Lower leg skin (tissue), 3 donors: Measurements from ENCODE around the gene ZSWIM1.

ENCODE experiments used
- CTCF ChIP-seq, 3 donors: fragments of 450-650 bp; IDR thresholded peaks; one replicate each; pipeline ENCODE4 v1.5.1; 2016; ENCODE audit warnings: antibody characterized with exemption in 3 of 3, mild to moderate bottlenecking in 3 of 3, moderate library complexity in 2 of 3
- POLR2A ChIP-seq, 2 donors: fragments of 450-650 bp; IDR thresholded peaks; one replicate each; pipeline ENCODE4 v1.6.1; 2016 to 2017; ENCODE audit warnings: antibody characterized with exemption in 2 of 2, mild to moderate bottlenecking in 1 of 2, moderate library complexity in 1 of 2

- TF ChIP-seq CTCF (IDR thresholded peaks at IDR 0.05) (no peak), POLR2A (IDR thresholded peaks at IDR 0.05) (no peak)
Observed at GRCh38 chr20:45845452-45845851, 35.6 kb upstream of the ZSWIM1 start.
